ENCODE data around the gene PRSS33.

Gene PRSS33

GRCh38 chr16:2786061-2786825, 1.1 kb downstream of the PRSS33 start:
- peaks cover 32% of the 10 kb centered on the region for H3K27me3 ChIP-seq

GRCh38 chr16:2785101-2785991, 2.0 kb downstream of the PRSS33 start:
- Histone ChIP-seq H3K9me3 (no peaks in the 10 kb centered on the region), H3K4me3 (ENCODE audit: low read depth, low read length) (no peak overlapping the region), H3K27me3 (peaks cover 23% of the 10 kb centered on the region), H3K4me1 (no peaks in the 10 kb centered on the region), H3K36me3 (no peaks in the 10 kb centered on the region)
- no peak for TF ChIP-seq CTCF (IDR thresholded peaks at IDR 0.05; ENCODE audit: low read depth, low read length)
- DNase-seq: no peak

More at GRCh38 chr16:2786061-2786825, 1.1 kb downstream of the PRSS33 start:
- H3K4me1 ChIP-seq: no peaks in the 10 kb centered on the region
- H3K4me3 ChIP-seq (ENCODE audit: low read depth, low read length): no peak overlapping the region
- H3K36me3 ChIP-seq: no peaks in the 10 kb centered on the region
- no peaks in the 10 kb centered on the region for H3K9me3 ChIP-seq
- TF ChIP-seq CTCF (IDR thresholded peaks at IDR 0.05; ENCODE audit: low read depth, low read length): no peak
- no peak for DNase-seq

- Histone ChIP-seq H3K4me1 (no peaks in the 10 kb centered on the region), H3K9me3 (no peaks in the 10 kb centered on the region), H3K36me3 (no peaks in the 10 kb centered on the region), H3K4me3 (ENCODE audit: low read depth, low read length) (no peak overlapping the region), H3K27me3 (peaks cover 15% of the 10 kb centered on the region)
- TF ChIP-seq CTCF (IDR thresholded peaks at IDR 0.05; ENCODE audit: low read depth, low read length): no peak
- no peak for DNase-seq
Observed at GRCh38 chr16:2784358-2785100, 2.8 kb downstream of the PRSS33 start.

DNA sequence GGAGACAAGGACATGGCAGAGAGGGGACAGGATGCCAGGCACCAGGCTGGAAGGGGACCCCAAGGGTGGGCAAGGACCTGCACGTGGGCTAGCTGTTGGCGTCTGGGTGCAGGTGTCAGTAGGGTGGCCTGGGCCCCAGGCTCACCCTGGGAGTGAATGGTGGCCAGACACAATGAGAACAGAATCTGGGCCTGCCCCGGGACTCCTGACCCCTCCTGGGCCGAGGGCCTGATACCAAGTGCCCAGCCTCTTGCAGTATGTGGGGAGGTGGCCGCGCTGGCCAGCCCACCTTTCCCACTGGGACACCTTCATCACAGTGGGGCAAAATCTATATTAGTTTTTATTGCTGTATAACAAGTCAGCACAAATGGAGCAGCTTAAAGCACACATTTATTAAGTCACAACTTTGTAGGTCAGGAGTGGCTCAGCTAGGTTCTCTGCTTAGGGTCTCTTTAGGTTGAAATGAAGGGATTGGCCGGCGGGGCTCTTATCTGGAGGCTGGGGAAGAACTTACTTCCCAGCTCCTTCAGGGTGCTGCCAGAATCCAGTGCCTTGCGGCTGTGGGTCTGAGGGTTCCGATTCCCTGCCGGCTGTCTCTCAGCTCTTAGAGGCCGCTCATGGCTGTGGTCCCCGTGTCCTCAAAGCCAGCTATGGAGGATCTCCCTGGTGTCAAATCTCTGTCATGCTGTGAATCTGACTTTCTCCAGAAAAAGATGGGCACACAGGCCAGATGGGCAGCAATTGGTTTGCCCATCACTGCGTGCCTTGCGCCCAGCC, 3.6 kb downstream of the PRSS33 start:
- Histone ChIP-seq H3K9me3 (no peaks in the 10 kb centered on the region), H3K36me3 (no peaks in the 10 kb centered on the region), H3K4me1 (no peaks in the 10 kb centered on the region), H3K27me3 (peaks cover 13% of the 10 kb centered on the region), H3K4me3 (ENCODE audit: low read depth, low read length) (no peak overlapping the region)
- no peak for TF ChIP-seq CTCF (IDR thresholded peaks at IDR 0.05; ENCODE audit: low read depth, low read length)
- no peak for DNase-seq

GRCh38 chr16:2782583-2783351, 4.6 kb downstream of the PRSS33 start:
- peaks cover 13% of the 10 kb centered on the region for H3K27me3 ChIP-seq
- H3K4me3 ChIP-seq (ENCODE audit: low read depth, low read length): no peak overlapping the region
- H3K9me3 ChIP-seq: no peaks in the 10 kb centered on the region
- H3K4me1 ChIP-seq: no peaks in the 10 kb centered on the region
- DNase-seq: no peak
- TF ChIP-seq CTCF (IDR thresholded peaks at IDR 0.05; ENCODE audit: low read depth, low read length): no peak
- H3K36me3 ChIP-seq: no peaks in the 10 kb centered on the region
